EH (cell line): ENCODE measurements around the gene GRAMD2A.
"Not testable (repeated sequence)": the region's sequence is repeated elsewhere in the genome, so short reads cannot be mapped to it uniquely, and the experiment has no call there.

Experiments used
- DNase-seq: peaks from one replicate; pipeline ENCODE4 v3.0.0-alpha.2; 2015; ENCODE audit warnings: low read depth

GRAMD2A gene

GRCh38 chr15:72184165-72184811, 13.3 kb downstream of the GRAMD2A start:
- peak; percentile 69 for DNase-seq

GRCh38 chr15:72183781-72184164, 13.8 kb downstream of the GRAMD2A start:
- DNase-seq, result no peak

GRCh38 chr15:72182673-72183072, 14.9 kb downstream of the GRAMD2A start:
- peak; percentile 43 for DNase-seq

GRCh38 chr15:72182244-72182643, 15.3 kb downstream of the GRAMD2A start:
- no peak for DNase-seq

- DNase-seq, result no peak
Measured at GRCh38 chr15:72180761-72181324, 16.7 kb downstream of the GRAMD2A start.

- no peak for DNase-seq
Measured at GRCh38 chr15:72179950-72180581, 17.5 kb downstream of the GRAMD2A start.

GRCh38 chr15:72178976-72179585, 18.5 kb downstream of the GRAMD2A start:
- no peak for DNase-seq

- no peak for DNase-seq
Measured at GRCh38 chr15:72176743-72177142, 20.8 kb downstream of the GRAMD2A start.

DNA sequence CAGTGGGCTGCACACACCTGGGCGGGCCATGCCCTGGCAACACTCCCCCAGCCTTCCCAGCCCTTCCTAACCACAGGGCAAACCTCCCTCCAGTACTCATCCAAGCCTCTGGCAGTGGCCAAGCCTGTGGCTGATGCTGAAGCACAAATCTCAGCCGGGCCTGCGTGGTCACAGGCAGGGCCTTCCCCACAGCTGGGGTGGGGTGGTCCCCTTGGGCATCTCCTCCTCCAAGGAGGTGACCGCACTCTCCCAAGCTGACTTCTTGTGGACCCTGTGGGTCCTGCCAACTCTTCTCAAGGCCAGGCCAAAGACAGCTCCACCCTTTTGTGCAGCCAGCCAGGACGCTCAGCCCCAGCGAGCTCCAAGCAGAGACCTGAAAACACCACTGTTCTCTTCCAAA, 21.4 kb downstream of the GRAMD2A start:
- DNase-seq, result no peak

- no peak for DNase-seq
Measured at GRCh38 chr15:72175186-72176044, 22.2 kb downstream of the GRAMD2A start.

- no peak for DNase-seq
Measured at GRCh38 chr15:72174551-72175165, 22.9 kb downstream of the GRAMD2A start.

- no peak for DNase-seq
Measured at GRCh38 chr15:72173864-72174550, 23.6 kb downstream of the GRAMD2A start.

GRCh38 chr15:72173401-72173800, 24.2 kb downstream of the GRAMD2A start:
- no peak for DNase-seq

GRCh38 chr15:72172796-72173195, 24.8 kb downstream of the GRAMD2A start:
- DNase-seq, result no peak

DNA sequence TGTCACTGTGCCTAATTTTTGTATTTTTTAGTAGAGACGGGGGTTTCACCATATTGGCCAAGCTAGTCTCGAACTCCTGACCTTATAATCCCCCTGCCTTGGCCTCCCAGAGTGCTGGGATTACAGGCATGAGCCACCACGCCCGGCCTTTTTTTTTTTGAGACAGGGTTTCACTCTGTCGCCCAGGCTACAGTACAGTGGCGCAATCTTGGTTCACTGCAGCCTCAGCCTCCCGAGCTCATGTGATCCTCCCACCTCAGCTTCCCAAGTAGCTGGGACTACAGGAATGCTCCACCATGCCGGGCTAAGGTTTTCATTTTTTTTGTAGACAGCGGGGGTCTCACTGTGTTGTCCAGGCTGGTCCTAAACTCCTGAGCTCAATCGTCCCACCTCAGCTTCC, 25.6 kb downstream of the GRAMD2A start:
- not testable (repeated sequence) for DNase-seq

DNA sequence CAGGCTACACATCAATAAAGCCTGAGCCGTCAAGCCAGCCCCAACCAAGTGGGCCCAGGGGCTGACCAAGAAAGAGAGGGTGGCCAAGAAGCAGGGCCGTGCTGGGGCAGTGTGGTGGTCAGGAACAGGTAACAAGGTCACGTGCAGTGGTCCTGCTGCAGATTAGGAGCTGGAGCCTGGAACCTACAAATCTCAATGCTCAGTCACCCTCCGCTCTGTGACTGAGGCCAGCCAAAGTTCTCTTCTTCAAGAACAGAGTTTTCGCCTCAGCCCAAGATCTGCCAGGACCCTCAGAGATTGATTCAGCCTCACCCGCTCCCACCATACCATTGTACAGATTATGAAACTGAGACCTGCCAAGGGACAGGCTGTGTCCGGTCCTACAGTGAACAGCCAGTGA, 26.9 kb downstream of the GRAMD2A start:
- DNase-seq, result no peak

- DNase-seq, result no peak
Measured at GRCh38 chr15:72169921-72170611, 27.5 kb downstream of the GRAMD2A start.

- DNase-seq, result no peak
Measured at GRCh38 chr15:72169236-72169920, 28.2 kb downstream of the GRAMD2A start.

GRCh38 chr15:72168808-72169190, 28.8 kb downstream of the GRAMD2A start:
- DNase-seq, result no peak
